AG04450 (cell line): ENCODE results near the gene COL26A1. TPM values are rescaled to one million over a fixed set of nuclear protein-coding genes. Genes with fewer than 3 reads are reported as not detected.

Source experiments
- CTCF ChIA-PET: fragments of 300-600, 350-600 bp; formaldehyde crosslinking; extraction: SDS; loops from one replicate; lab custom pipeline; 2022; ENCODE audit warnings: antibody characterized with exemption, inconsistent platforms; lab: Charles Lee
- POLR2A ChIA-PET: fragments of 350-600 bp; formaldehyde crosslinking; extraction: SDS; loops from one replicate; lab custom pipeline; 2021; ENCODE audit warnings: antibody characterized with exemption, inconsistent platforms; lab: Yijun Ruan, JAX
- DNase-seq: peaks from one replicate; pipeline ENCODE4 v3.0.0-alpha.2; 2011; ENCODE audit warnings: low read depth, low spot score
- H3K27ac ChIP-seq: one replicate; pipeline ENCODE4 v1.5.1; 2012; ENCODE audit warnings: low read depth, low read length, control low read depth
- H3K27me3 ChIP-seq: one replicate; pipeline ENCODE4 v1.6.0; 2012; ENCODE audit warnings: low read length; ENCODE audit not compliant: control insufficient read depth, insufficient read depth
- H3K4me3 ChIP-seq: 2 replicates; pipeline ENCODE4 v1.5.1; 2011; ENCODE audit warnings: mild to moderate bottlenecking, low read depth, low read length, control low read depth
- H3K9me3 ChIP-seq: 2 replicates; pipeline ENCODE4 v1.5.1; 2012; ENCODE audit warnings: low read length; ENCODE audit not compliant: control insufficient read depth, insufficient read depth
- CTCF ChIP-seq: IDR thresholded peaks from 2 replicates; pipeline ENCODE4 v1.5.1; 2011; ENCODE audit warnings: low read depth, low read length, control low read depth, inconsistent platforms
- polyA plus RNA-seq: library from polyadenylated mRNA; depleted of rRNA; stranded (reverse); fragments of >200 nt; gene quantifications from 2 replicates; pipeline ENCODE4 v1.2.3, GENCODE V29; 2011

COL26A1 gene
- polyA plus RNA-seq, 1 experiment, result 0.06 TPM

- TF ChIP-seq CTCF, result no peak
- H3K4me3 ChIP-seq, result peak overlapping the region; percentile 45
- no peaks in the 10 kb centered on the region; the same call in 1 of the 2 replicates for H3K9me3 ChIP-seq
- no peak for DNase-seq
- POLR2A ChIA-PET, result no interaction called here
- no peak overlapping the region for H3K27ac ChIP-seq
- peaks cover 20% of the 10 kb centered on the region for H3K27me3 ChIP-seq
- CTCF ChIA-PET, result interaction anchor here (0.7 to 1.7 kb wide), 8 partner anchors 9 to 175 kb away, joined by 3 to 7 read pairs (median 5); no protein-coding TSS in a partner anchor
Measured at GRCh38 chr7:101363196-101363733, 590 bp downstream of the COL26A1 start.

- Histone ChIP-seq H3K27ac (no peak overlapping the region), H3K4me3 (peak overlapping the region; percentile 45), H3K9me3 (no peaks in the 10 kb centered on the region; the same call in 1 of the 2 replicates), H3K27me3 (peaks cover 22% of the 10 kb centered on the region)
- TF ChIP-seq CTCF, result peak; percentile 80
- CTCF ChIA-PET, result interaction anchor here (0.6 to 2.0 kb wide), 36 partner anchors 8 to 950 kb away, joined by 3 to 36 read pairs (median 5); no protein-coding TSS in a partner anchor
- POLR2A ChIA-PET, result no interaction called here
- peak; percentile 7 for DNase-seq
Measured at GRCh38 chr7:101363734-101364374, 1.2 kb downstream of the COL26A1 start.

GRCh38 chr7:101365956-101366355 is 3.3 kb downstream of the COL26A1 start:
- POLR2A ChIA-PET, result no interaction called here
- DNase-seq, result no peak
- Histone ChIP-seq H3K27me3 (peaks cover 24% of the 10 kb centered on the region), H3K4me3 (no peak overlapping the region), H3K27ac (no peak overlapping the region), H3K9me3 (no peaks in the 10 kb centered on the region; the same call in 1 of the 2 replicates)
- CTCF ChIA-PET, result interaction anchor here (0.6 kb wide), 1 partner anchor 12 kb away, joined by 4 read pairs; no protein-coding TSS in a partner anchor
- no peak for TF ChIP-seq CTCF

GRCh38 chr7:101367676-101368075 is 5.0 kb downstream of the COL26A1 start:
- CTCF ChIA-PET, result interaction anchor here (0.7 kb wide), 1 partner anchor 11 kb away, joined by 3 read pairs; no protein-coding TSS in a partner anchor
- POLR2A ChIA-PET, result interaction anchor here (0.6 kb wide), 1 partner anchor 44 kb away, joined by 3 read pairs; no protein-coding TSS in a partner anchor
- H3K4me3 ChIP-seq, result no peak overlapping the region
- TF ChIP-seq CTCF, result no peak
- H3K27me3 ChIP-seq, result peaks cover 15% of the 10 kb centered on the region
- H3K9me3 ChIP-seq, result no peaks in the 10 kb centered on the region; the same call in 1 of the 2 replicates
- no peak for DNase-seq
- no peak overlapping the region for H3K27ac ChIP-seq
